Upper lobe of left lung (tissue), 4 donors: Measurements from ENCODE around the gene CNOT3.
A peak's percentile ranks its signal among the peaks of the same experiment; 100 is the strongest.

Source experiments
- CTCF ChIP-seq, 6 experiments: fragments of 450-650 bp in 4 of 6; fragments of 200-600 bp in 2 of 6; sonication (generic) in 2 of 6; IDR thresholded peaks; one replicate each; pipeline ENCODE4 v1.5.1; 2016 to 2019; ENCODE audit warnings: antibody characterized with exemption in 6 of 6
- EP300 ChIP-seq, 4 donors: sonication (generic); formaldehyde crosslinking; IDR thresholded peaks; one replicate each; pipeline ENCODE4 v1.5.1; 2017; ENCODE audit warnings: antibody characterized with exemption in 4 of 4, control low read depth in 2 of 4
- POLR2A ChIP-seq, 4 donors: fragments of 450-650 bp; IDR thresholded peaks; one replicate each; pipeline ENCODE4 v1.5.1; 2016 to 2017; ENCODE audit warnings: antibody characterized with exemption in 4 of 4, mild to moderate bottlenecking in 2 of 4
- POLR2AphosphoS5 ChIP-seq, 2 donors: sonication (generic); formaldehyde crosslinking; IDR thresholded peaks; one replicate each; pipeline ENCODE4 v1.5.1; 2017; ENCODE audit warnings: antibody characterized with exemption in 2 of 2

DNA sequence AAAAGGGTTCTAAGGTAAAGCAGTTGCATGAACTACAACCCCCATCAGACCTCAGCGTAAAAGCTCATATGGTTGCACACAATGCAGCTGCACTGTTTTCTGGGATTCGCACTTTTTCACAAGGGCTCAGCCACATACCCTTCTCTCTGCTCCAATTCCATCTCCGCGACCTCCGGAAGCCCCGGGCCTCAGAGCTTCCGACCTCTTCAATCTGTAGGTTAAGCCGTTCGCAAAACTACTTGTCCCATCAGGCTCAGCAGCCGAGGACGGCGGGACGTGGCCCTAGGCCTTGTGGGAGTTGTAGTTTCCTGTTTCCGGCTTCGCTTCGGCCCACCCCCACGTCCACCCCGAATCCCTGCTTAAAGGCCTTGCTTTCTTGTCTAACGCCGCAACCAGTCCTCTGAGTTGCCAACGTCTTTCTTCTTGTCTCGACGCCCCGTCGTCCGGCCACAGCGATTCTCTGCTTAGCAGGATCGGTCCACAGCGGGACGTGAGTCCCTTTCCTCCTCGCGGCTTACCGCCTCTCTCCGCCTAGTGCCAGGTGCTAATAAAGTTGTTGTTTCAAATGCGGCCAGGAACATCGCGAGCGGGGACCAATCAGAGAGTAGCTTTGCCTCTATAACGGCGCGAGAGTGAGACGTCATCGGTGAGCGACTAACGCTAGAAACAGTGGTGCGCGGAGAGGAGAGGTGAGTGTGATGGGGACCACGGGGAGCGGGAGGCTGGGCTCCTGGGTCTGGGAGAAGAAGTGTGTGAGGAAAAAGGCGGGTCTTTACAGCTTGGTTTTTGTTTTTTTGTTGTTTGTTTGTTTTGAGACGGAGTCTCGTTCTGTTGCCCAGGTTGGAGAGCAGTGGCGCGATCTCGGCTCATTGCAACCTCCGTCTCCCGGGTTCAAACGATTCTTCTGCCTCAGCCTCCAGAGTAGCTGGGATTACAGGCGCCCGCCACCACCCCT, 22.2 kb upstream of the CNOT3 start, which contains the start of the genes PRPF31 and TFPT:
- TF ChIP-seq CTCF (IDR thresholded peaks at IDR 0.05) (peak in 1 of 6 experiments; percentile 5), POLR2AphosphoS5 (IDR thresholded peaks at IDR 0.05) (peak; percentile 97), EP300 (IDR thresholded peaks at IDR 0.05) (peak in 1 of 4 donors; percentile 59), POLR2A (IDR thresholded peaks at IDR 0.05) (peak in 3 of 4 donors; percentile 47 to 82 (median 53))
